ENCODE measurements around the gene TFRC.
A peak's percentile ranks its signal among the peaks of the same experiment; 100 is the strongest.
"Not testable (repeated sequence)": the region's sequence is repeated elsewhere in the genome, so short reads cannot be mapped to it uniquely, and the experiment has no call there.

TFRC gene

DNA sequence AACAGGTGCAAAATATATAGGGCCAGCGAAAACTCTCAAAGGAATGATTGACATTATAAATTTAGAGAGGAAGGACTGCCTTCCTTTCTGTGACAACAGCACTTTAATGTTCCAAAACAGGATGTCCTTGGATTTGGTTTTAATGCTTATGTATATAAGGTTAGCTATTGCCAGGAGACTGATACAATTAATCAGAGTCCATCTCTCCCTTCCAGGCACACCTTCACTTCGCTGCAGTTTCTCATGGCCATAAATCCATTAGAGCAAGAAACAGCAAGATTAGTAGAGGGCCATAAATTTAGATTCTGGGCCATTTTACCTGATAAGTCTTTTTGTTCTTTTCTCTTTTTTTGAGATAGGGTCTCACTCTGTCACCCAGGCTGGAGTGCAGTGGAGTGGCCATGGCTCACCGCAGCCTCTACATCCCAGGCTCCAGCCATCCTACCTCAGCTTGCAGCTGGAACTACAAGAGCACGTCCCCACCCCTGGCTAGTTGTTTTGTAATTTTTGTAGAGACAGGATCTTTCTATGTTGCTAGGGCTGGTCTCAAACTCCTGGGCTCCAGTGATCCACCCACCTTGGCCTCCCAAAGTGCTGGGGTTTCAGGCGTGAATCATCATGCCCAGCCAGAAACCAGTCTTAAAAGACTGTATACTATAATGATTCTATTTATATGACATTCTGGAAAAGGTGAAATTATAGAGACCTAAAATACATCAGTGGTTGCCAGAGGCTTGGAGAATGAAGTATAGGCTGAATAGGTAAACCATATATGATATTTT is 15.7 kb upstream of the TFRC start:
- TF ChIP-seq CTCF (conservative IDR thresholded peaks at IDR 0.05; ENCODE audit: low read length): no peak
- H3K4me3 ChIP-seq (ENCODE audit: low read length): no peak overlapping the region
- no peak for DNase-seq (ENCODE audit: low read depth)

- H3K4me3 ChIP-seq (ENCODE audit: low read length): no peak overlapping the region
- no peak for TF ChIP-seq CTCF (conservative IDR thresholded peaks at IDR 0.05; ENCODE audit: low read length)
- peak; percentile 4 for DNase-seq (ENCODE audit: low read depth)
These were observed 14.6 kb upstream of the TFRC start for GRCh38 chr3:196096382-196096953.

DNA sequence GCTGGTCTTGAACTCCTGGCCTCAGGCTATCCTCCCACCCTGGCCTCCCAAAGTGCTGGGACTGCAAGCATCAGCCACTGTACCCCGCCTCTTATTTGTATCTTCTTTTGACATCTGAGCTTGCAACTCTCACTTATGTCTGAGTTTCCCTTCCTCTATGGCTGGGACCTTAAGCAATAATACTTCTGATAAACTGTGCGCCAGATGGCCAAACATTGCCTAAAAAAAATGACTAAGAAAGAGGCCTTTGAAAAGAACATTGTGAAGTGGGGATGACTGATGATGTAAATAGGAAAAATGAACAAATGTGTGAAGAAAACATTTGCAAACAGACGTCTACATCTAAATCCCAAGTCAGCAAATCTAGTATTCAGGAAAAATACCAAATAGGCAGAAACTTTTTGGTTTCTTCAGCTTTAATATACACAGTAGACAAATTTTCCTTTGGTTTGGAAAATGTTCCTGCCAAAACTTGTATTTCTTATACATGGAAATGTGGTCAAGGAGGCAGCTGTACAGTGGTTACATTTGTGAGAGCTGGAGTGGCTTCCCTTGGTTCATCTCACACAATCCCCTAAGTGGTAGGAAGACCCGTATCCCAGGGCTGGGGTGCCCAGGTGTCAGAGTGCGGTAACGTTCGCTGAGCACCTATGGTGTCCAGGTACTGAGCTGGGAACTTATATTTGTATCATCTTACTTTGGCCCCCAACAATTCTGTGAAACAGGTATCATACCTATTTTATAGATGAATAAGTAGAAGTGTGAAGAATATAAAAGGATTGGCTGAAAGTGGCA is 11.6 kb upstream of the TFRC start:
- TF ChIP-seq CTCF (conservative IDR thresholded peaks at IDR 0.05; ENCODE audit: low read length): no peak
- peak; percentile 23 for DNase-seq (ENCODE audit: low read depth)
- H3K4me3 ChIP-seq (ENCODE audit: low read length): no peak overlapping the region

DNA sequence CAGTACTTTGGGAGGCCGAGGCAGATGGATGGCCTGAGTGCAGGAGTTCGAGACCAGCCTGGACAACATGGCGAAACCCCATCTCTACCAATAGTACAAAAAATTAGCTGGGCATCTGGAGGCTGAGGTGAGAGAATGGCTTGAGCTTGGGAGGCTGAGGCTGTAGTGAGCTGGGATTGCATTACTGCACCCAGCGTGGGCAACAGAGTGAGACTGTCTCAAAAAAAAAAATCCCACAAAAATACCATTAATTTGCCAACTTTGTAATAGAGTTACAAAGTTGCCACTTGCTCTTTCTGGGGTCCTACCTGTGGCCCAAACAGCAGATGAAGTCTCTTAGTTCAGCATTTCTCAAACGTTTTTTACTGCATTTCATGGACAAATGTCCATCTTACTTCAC is 6.0 kb upstream of the TFRC start:
- no peak for TF ChIP-seq CTCF (conservative IDR thresholded peaks at IDR 0.05; ENCODE audit: low read length)
- DNase-seq (ENCODE audit: low read depth): no peak
- H3K4me3 ChIP-seq (ENCODE audit: low read length): no peak overlapping the region

- H3K4me3 ChIP-seq (ENCODE audit: low read length): peak overlapping the region; percentile 92
- no peak for TF ChIP-seq CTCF (conservative IDR thresholded peaks at IDR 0.05; ENCODE audit: low read length)
- no peak for DNase-seq (ENCODE audit: low read depth)
These were observed 705 bp upstream of the TFRC start for GRCh38 chr3:196082619-196082971.

GRCh38 chr3:196081002-196081833 is 672 bp downstream of the TFRC start:
- TF ChIP-seq CTCF (conservative IDR thresholded peaks at IDR 0.05; ENCODE audit: low read length): no peak
- peak overlapping the region; percentile 92 for H3K4me3 ChIP-seq (ENCODE audit: low read length)
- DNase-seq (ENCODE audit: low read depth): peak; percentile 26

DNA sequence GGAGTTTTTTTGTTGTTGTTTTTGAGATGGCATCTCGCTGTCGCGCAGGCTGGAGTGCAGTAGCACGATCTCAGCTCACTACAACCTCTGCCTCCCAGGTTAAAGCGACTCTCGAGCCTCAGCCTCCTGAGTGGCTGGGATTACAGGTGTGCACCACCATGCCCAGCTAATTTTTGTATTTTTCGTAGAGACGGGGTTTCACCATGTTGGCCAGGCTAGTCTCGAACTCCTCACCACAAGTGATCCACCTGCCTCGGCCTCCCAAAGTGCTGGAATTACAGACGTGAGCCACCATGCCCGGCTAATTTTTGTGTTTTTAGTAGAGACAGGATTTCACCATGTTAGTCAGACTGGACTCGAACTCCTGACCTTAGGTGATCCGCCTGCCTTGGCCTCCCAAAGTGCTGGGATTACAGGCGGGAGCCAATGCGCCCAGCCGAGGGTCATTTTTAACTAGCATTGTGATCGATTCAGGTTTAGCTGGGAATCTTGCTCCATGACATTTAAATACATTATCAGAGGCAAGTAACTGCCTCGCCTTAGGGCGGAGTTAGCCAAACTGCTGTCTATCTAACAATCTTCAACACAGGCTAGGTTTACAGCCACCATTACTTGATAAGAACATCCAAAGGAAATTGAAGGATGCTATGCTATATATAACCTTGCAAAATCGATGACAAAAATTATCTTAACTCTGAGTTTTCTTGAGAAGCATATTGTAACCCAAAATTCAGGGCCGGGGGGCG is 1.6 kb downstream of the TFRC start:
- not testable (repeated sequence) for DNase-seq (ENCODE audit: low read depth)

More for the DNA sequence above, 1.6 kb downstream of the TFRC start:
- H3K4me3 ChIP-seq (ENCODE audit: low read length): peak overlapping the region; percentile 92

Measured in AG10803 (cell line).